Measurements from ENCODE around the gene RNF182.

The RNF182 gene

GRCh38 chr6:14028631-14029030, 103.9 kb downstream of the RNF182 start:
- no peaks in the 10 kb centered on the region for H3K36me3 ChIP-seq (ENCODE audit: low read depth)
- DNase-seq (ENCODE audit: low spot score) (no peak), ATAC-seq (ENCODE audit: low read depth) (no peak)
- H3K9me3 ChIP-seq (ENCODE audit: severe bottlenecking) = no peaks in the 10 kb centered on the region
- no peak overlapping the region for H3K4me3 ChIP-seq (ENCODE audit: severe bottlenecking)
- no peaks in the 10 kb centered on the region for H3K4me1 ChIP-seq (ENCODE audit: insufficient read depth, poor library complexity, severe bottlenecking)
- no peak for TF ChIP-seq CTCF (IDR thresholded peaks at IDR 0.05; ENCODE audit: poor library complexity, severe bottlenecking)
- H3K27ac ChIP-seq (ENCODE audit: poor library complexity, severe bottlenecking) = no peak overlapping the region
- H3K27me3 ChIP-seq (ENCODE audit: insufficient read depth, poor library complexity, severe bottlenecking) = peaks cover 3% of the 10 kb centered on the region

- no peak overlapping the region for H3K27ac ChIP-seq (ENCODE audit: poor library complexity, severe bottlenecking)
- H3K4me1 ChIP-seq (ENCODE audit: insufficient read depth, poor library complexity, severe bottlenecking) = no peaks in the 10 kb centered on the region
- TF ChIP-seq CTCF (IDR thresholded peaks at IDR 0.05; ENCODE audit: poor library complexity, severe bottlenecking) = no peak
- ATAC-seq (ENCODE audit: low read depth) (no peak), DNase-seq (ENCODE audit: low spot score) (no peak)
- H3K4me3 ChIP-seq (ENCODE audit: severe bottlenecking) = no peak overlapping the region
- H3K27me3 ChIP-seq (ENCODE audit: insufficient read depth, poor library complexity, severe bottlenecking) = peaks cover 3% of the 10 kb centered on the region
- H3K36me3 ChIP-seq (ENCODE audit: low read depth) = no peaks in the 10 kb centered on the region
- no peaks in the 10 kb centered on the region for H3K9me3 ChIP-seq (ENCODE audit: severe bottlenecking)
These were observed 104.9 kb downstream of the RNF182 start for GRCh38 chr6:14029605-14030004.
